ENCODE data around the gene KDM7A. TPM values are rescaled to one million over a fixed set of nuclear protein-coding genes. Genes with fewer than 3 reads are reported as not detected.

KDM7A gene
- total RNA-seq, 2 experiments from 2014 or later: 43.3 to 46.5 TPM

GRCh38 chr7:140084972-140085371, 91.8 kb downstream of the KDM7A start:
- Mint-ChIP-seq H3K27me3 (no peaks in the 10 kb centered on the region), H3K36me3 (ENCODE audit: low read depth) (peaks cover 11% of the 10 kb centered on the region), H3K27ac (peak overlapping the region; percentile 69), H3K9me3 (no peaks in the 10 kb centered on the region), H3K4me1 (ENCODE audit: low read depth) (peaks cover 40% of the 10 kb centered on the region), H3K4me3 (peak overlapping the region; percentile 2)
- ChIA-PET CTCF (interaction anchor here (1.0 to 1.2 kb wide), 2 partner anchors 22 to 26 kb away, joined by 3 to 4 read pairs; partner anchors contain the start of gene PARP12), POLR2A (no interaction called here)
- Histone ChIP-seq H3K27me3 (ENCODE audit: control insufficient read depth in 1 of 2, insufficient read depth in 2 of 2, low read length in 2 of 2) (no peaks in the 10 kb centered on the region), H3K27ac (ENCODE audit: low read depth in 1 of 2, low read length in 2 of 2) (peak overlapping the region; percentile 30 to 33), H3K4me3 (ENCODE audit: low read length) (no peak overlapping the region), H3K4me1 (ENCODE audit: insufficient read depth, low read length) (peaks cover 10% of the 10 kb centered on the region), H3K36me3 (ENCODE audit: insufficient read depth, low read length) (peaks cover 4% of the 10 kb centered on the region), H3K9me3 (ENCODE audit: control insufficient read depth in 1 of 2, insufficient read depth in 1 of 2, low read length in 2 of 2) (no peaks in the 10 kb centered on the region)
- intact Hi-C loops (cut with DNase I, micrococcal nuclease): no loop called here
- DNase-seq (peak in 5 of 14 experiments; percentile 18 to 54 (median 36)), ATAC-seq (ENCODE audit: poor library complexity) (peak; percentile 54)
- no peak for TF ChIP-seq CTCF (IDR thresholded peaks at IDR 0.05)

GRCh38 chr7:140084142-140084655, 92.6 kb downstream of the KDM7A start:
- peaks cover 40% of the 10 kb centered on the region for H3K4me1 Mint-ChIP-seq (ENCODE audit: low read depth)
- H3K4me3 Mint-ChIP-seq: peak overlapping the region; percentile 31
- H3K4me3 ChIP-seq (ENCODE audit: low read length): no peak overlapping the region
- peaks cover 8% of the 10 kb centered on the region for H3K36me3 Mint-ChIP-seq (ENCODE audit: low read depth)
- no peaks in the 10 kb centered on the region for H3K9me3 ChIP-seq (ENCODE audit: control insufficient read depth in 1 of 2, insufficient read depth in 1 of 2, low read length in 2 of 2)
- no peak overlapping the region for H3K27ac ChIP-seq (ENCODE audit: low read depth in 1 of 2, low read length in 2 of 2)
- ChIA-PET POLR2A (interaction anchor here (0.8 to 1.1 kb wide), 2 partner anchors 14 to 26 kb away, joined by 3 to 4 read pairs; no protein-coding TSS in a partner anchor), CTCF (interaction anchor here (1.0 kb wide), 1 partner anchor 25 kb away, joined by 4 read pairs; no protein-coding TSS in a partner anchor)
- H3K27me3 ChIP-seq (ENCODE audit: control insufficient read depth in 1 of 2, insufficient read depth in 2 of 2, low read length in 2 of 2): no peaks in the 10 kb centered on the region
- no peaks in the 10 kb centered on the region for H3K9me3 Mint-ChIP-seq
- H3K36me3 ChIP-seq (ENCODE audit: insufficient read depth, low read length): no peaks in the 10 kb centered on the region
- ATAC-seq (ENCODE audit: poor library complexity) (no peak), DNase-seq (peak in 1 of 14 experiments; percentile 52)
- H3K27me3 Mint-ChIP-seq: no peaks in the 10 kb centered on the region
- peak overlapping the region; percentile 69 for H3K27ac Mint-ChIP-seq
- no peak for TF ChIP-seq CTCF (IDR thresholded peaks at IDR 0.05)
- intact Hi-C loops (cut with DNase I, micrococcal nuclease): no loop called here
- H3K4me1 ChIP-seq (ENCODE audit: insufficient read depth, low read length): peaks cover 10% of the 10 kb centered on the region

GRCh38 chr7:140082770-140083169, 94.0 kb downstream of the KDM7A start:
- TF ChIP-seq CTCF (IDR thresholded peaks at IDR 0.05): no peak
- Histone ChIP-seq H3K27me3 (ENCODE audit: control insufficient read depth in 1 of 2, insufficient read depth in 2 of 2, low read length in 2 of 2) (no peaks in the 10 kb centered on the region), H3K27ac (ENCODE audit: low read depth in 1 of 2, low read length in 2 of 2) (no peak overlapping the region), H3K9me3 (ENCODE audit: control insufficient read depth in 1 of 2, insufficient read depth in 1 of 2, low read length in 2 of 2) (no peaks in the 10 kb centered on the region), H3K36me3 (ENCODE audit: insufficient read depth, low read length) (no peaks in the 10 kb centered on the region), H3K4me1 (ENCODE audit: insufficient read depth, low read length) (peaks cover 10% of the 10 kb centered on the region), H3K4me3 (ENCODE audit: low read length) (no peak overlapping the region)
- H3K4me3 Mint-ChIP-seq: no peak overlapping the region
- intact Hi-C loops (cut with DNase I, micrococcal nuclease): no loop called here
- DNase-seq: no peak
- no peak for ATAC-seq (ENCODE audit: poor library complexity)
- peaks cover 40% of the 10 kb centered on the region for H3K4me1 Mint-ChIP-seq (ENCODE audit: low read depth)
- H3K27ac Mint-ChIP-seq: peak overlapping the region; percentile 69
- peaks cover 3% of the 10 kb centered on the region for H3K36me3 Mint-ChIP-seq (ENCODE audit: low read depth)
- no peaks in the 10 kb centered on the region for H3K9me3 Mint-ChIP-seq
- ChIA-PET POLR2A (interaction anchor here (0.6 to 1.0 kb wide), 2 partner anchors 20 to 32 kb away, joined by 3 to 7 read pairs; partner anchors contain the start of gene PARP12), CTCF (no interaction called here)
- no peaks in the 10 kb centered on the region for H3K27me3 Mint-ChIP-seq
